OCI-LY1 (cell line): ENCODE data around the gene FGF4.

Experiments used
- H2AFZ ChIP-seq: fragments of 200-600 bp; sonication (generic), shearing (Covaris generic); 2 replicates; pipeline ENCODE4 v1.6.0; 2014; ENCODE audit warnings: antibody characterized with exemption, mild to moderate bottlenecking, low read length
- H3F3A ChIP-seq: fragments of 200-600 bp; sonication (generic), shearing (Covaris generic); 2 replicates; pipeline ENCODE4 v1.6.0; 2014; ENCODE audit warnings: mild to moderate bottlenecking, antibody characterized with exemption, low read length, moderate library complexity; ENCODE audit not compliant: insufficient read depth
- H3K27ac ChIP-seq: fragments of 200-600 bp; sonication (generic); 2 replicates; pipeline ENCODE4 v1.5.1; 2014; ENCODE audit warnings: low read length, mixed run types, mild to moderate bottlenecking, low read depth; ENCODE audit not compliant: poor library complexity, severe bottlenecking
- H3K27me3 ChIP-seq: fragments of 200-600 bp; sonication (generic); 2 replicates; pipeline ENCODE4 v1.6.0; 2014; ENCODE audit warnings: antibody characterized with exemption, mild to moderate bottlenecking, low read length, moderate library complexity; ENCODE audit not compliant: insufficient read depth
- H3K36me3 ChIP-seq: fragments of 200-600 bp; sonication (generic); 2 replicates; pipeline ENCODE4 v1.6.1; 2014; ENCODE audit warnings: mild to moderate bottlenecking, antibody characterized with exemption, low read length, moderate library complexity, mixed read lengths; ENCODE audit not compliant: insufficient read depth
- H3K4me1 ChIP-seq: fragments of 200-600 bp; sonication (generic); 2 replicates; pipeline ENCODE4 v1.5.1; 2014; ENCODE audit warnings: mild to moderate bottlenecking, low read length, moderate library complexity; ENCODE audit not compliant: insufficient read depth, severe bottlenecking
- H3K4me2 ChIP-seq: fragments of 200-600 bp; sonication (generic), shearing (Covaris generic); 2 replicates; pipeline ENCODE4 v1.6.1; 2014; ENCODE audit warnings: low read length
- H3K4me3 ChIP-seq: fragments of 200-600 bp; sonication (generic); 2 replicates; pipeline ENCODE4 v1.5.1; 2014; ENCODE audit warnings: low read length, low read depth, mild to moderate bottlenecking, mixed read lengths; ENCODE audit not compliant: poor library complexity, severe bottlenecking
- H3K79me2 ChIP-seq: fragments of 200-600 bp; shearing (Covaris generic); 2 replicates; pipeline ENCODE4 v1.6.1; 2016; ENCODE audit warnings: mixed run types, low read length, mixed read lengths; ENCODE audit not compliant: insufficient read depth
- H3K9ac ChIP-seq: fragments of 200-600 bp; sonication (generic), shearing (Covaris generic); 2 replicates; pipeline ENCODE4 v1.6.1; 2014; ENCODE audit warnings: mild to moderate bottlenecking, low read length, mixed read lengths
- H3K9me2 ChIP-seq: fragments of 200-600 bp; sonication (generic), shearing (Covaris generic); 2 replicates; pipeline ENCODE4 v1.6.1; 2014; ENCODE audit warnings: low read depth, mild to moderate bottlenecking, low read length, mixed read lengths
- H3K9me3 ChIP-seq: fragments of 200-600 bp; shearing (Covaris generic); 2 replicates; pipeline ENCODE4 v1.6.1; 2014; ENCODE audit warnings: low read length, mixed read lengths
- H4K20me1 ChIP-seq: fragments of 200-600 bp; sonication (generic), shearing (Covaris generic); 2 replicates; pipeline ENCODE4 v1.6.0; 2016; ENCODE audit warnings: mild to moderate bottlenecking, low read length; ENCODE audit not compliant: insufficient read depth
- EZH2 ChIP-seq: fragments of 200-600 bp; sonication (generic), shearing (Covaris generic); IDR thresholded peaks from 2 replicates; pipeline ENCODE4 v1.8.0; 2017; ENCODE audit warnings: borderline replicate concordance, mixed run types, mild to moderate bottlenecking, antibody characterized with exemption, low read length, moderate library complexity, mixed read lengths
- TF ChIP-seq, protein P1 (sequence below): fragments of 200-600 bp; sonication (generic), shearing (Covaris generic); IDR thresholded peaks from 2 replicates; pipeline ENCODE4 v1.5.1; 2017; ENCODE audit warnings: mild to moderate bottlenecking, antibody characterized with exemption, low read length, moderate library complexity, mixed read lengths

Gene FGF4

DNA sequence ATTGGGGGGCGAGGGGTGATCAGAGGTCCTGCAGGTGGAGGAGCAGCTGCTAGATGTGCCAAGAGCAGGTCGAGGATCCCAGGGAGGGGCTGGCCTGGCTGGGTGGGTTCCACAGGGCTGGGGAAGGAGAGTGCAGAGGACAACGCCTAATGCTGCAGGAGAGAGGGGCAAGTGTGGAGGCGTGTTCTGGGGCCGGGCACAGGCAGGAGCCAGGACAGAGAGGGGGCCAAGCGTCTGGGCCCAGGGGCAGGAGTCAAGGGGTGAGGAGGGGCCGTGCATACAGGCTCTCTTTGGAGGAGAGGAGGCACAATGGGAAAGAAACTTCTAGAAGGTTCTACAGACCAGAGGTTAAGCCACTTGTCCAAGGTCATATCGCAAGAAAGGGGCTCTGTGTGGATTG, 44.6 kb downstream of the FGF4 start:
- H3K79me2 ChIP-seq = no peaks in the 10 kb centered on the region
- H3F3A ChIP-seq = no peaks in the 10 kb centered on the region
- H3K36me3 ChIP-seq = no peaks in the 10 kb centered on the region
- H3K27ac ChIP-seq = no peak overlapping the region
- H3K4me1 ChIP-seq = no peaks in the 10 kb centered on the region
- H3K27me3 ChIP-seq = peaks cover 4% of the 10 kb centered on the region; the same call in 1 of the 2 replicates
- no peaks in the 10 kb centered on the region for H3K9me2 ChIP-seq
- H4K20me1 ChIP-seq = no peaks in the 10 kb centered on the region
- H3K9me3 ChIP-seq = no peaks in the 10 kb centered on the region
- no peak overlapping the region for H3K4me3 ChIP-seq
- H3K4me2 ChIP-seq = no peak overlapping the region
- no peak overlapping the region for H3K9ac ChIP-seq
- TF ChIP-seq EZH2 = no peak
- TF ChIP-seq, protein P1, sequence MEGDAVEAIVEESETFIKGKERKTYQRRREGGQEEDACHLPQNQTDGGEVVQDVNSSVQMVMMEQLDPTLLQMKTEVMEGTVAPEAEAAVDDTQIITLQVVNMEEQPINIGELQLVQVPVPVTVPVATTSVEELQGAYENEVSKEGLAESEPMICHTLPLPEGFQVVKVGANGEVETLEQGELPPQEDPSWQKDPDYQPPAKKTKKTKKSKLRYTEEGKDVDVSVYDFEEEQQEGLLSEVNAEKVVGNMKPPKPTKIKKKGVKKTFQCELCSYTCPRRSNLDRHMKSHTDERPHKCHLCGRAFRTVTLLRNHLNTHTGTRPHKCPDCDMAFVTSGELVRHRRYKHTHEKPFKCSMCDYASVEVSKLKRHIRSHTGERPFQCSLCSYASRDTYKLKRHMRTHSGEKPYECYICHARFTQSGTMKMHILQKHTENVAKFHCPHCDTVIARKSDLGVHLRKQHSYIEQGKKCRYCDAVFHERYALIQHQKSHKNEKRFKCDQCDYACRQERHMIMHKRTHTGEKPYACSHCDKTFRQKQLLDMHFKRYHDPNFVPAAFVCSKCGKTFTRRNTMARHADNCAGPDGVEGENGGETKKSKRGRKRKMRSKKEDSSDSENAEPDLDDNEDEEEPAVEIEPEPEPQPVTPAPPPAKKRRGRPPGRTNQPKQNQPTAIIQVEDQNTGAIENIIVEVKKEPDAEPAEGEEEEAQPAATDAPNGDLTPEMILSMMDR = no peak
- H2AFZ ChIP-seq = no peak overlapping the region

DNA sequence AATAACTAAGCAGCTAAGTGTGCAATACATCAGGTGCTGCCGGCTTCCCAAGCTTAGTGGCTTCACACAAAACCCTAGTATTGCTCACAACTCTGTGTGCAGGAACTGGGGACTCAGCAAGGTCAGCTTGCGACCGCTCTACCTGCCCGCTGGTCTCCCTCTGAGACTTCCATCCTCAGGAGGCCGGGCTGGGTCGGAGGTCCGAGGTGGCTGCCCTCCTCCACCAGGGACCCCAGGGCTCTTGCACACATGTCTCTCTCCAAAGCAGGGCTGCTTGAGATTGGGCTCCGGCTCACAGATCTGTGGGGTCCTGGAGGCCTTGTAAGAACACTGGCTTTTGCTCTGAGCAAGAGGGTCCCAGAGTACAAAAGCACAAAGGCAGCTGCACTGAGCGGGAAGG, 45.9 kb downstream of the FGF4 start:
- Histone ChIP-seq H3K4me1 (no peaks in the 10 kb centered on the region), H3K79me2 (no peaks in the 10 kb centered on the region), H3K9me2 (no peaks in the 10 kb centered on the region), H3F3A (no peaks in the 10 kb centered on the region), H2AFZ (no peak overlapping the region), H3K9me3 (no peaks in the 10 kb centered on the region), H3K9ac (no peak overlapping the region), H3K27me3 (no peaks in the 10 kb centered on the region), H3K4me3 (no peak overlapping the region), H3K4me2 (no peak overlapping the region), H3K36me3 (no peaks in the 10 kb centered on the region), H4K20me1 (no peaks in the 10 kb centered on the region), H3K27ac (no peak overlapping the region)
- TF ChIP-seq, protein P1 = no peak
- no peak for TF ChIP-seq EZH2

DNA sequence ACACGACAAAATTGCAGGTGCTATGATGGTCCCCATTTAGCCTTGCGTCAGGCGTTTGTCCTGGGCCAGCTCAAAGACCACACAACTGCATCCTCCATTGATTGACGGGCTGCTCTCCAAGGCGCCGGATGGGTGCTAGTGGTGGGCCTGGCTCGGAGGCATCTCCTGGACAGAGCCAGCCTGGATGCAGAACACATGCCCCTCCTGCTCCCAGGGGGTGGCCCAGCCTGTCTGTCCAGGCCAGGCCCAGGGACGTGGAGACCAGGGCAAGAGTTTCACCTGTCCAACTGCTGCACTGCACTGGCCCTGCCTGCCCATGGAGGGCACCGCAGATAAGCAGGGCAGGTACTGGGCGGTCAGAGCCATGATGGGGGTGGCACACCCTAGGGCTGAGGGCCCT, 47.9 kb downstream of the FGF4 start:
- H3K4me2 ChIP-seq = no peak overlapping the region
- no peaks in the 10 kb centered on the region for H4K20me1 ChIP-seq
- no peaks in the 10 kb centered on the region for H3K4me1 ChIP-seq
- no peaks in the 10 kb centered on the region for H3K27me3 ChIP-seq
- TF ChIP-seq, protein P1 = no peak
- no peak for TF ChIP-seq EZH2
- no peaks in the 10 kb centered on the region for H3F3A ChIP-seq
- no peak overlapping the region for H3K27ac ChIP-seq
- H2AFZ ChIP-seq = no peak overlapping the region
- H3K4me3 ChIP-seq = no peak overlapping the region
- no peak overlapping the region for H3K9ac ChIP-seq
- no peaks in the 10 kb centered on the region for H3K9me2 ChIP-seq
- H3K9me3 ChIP-seq = no peaks in the 10 kb centered on the region
- no peaks in the 10 kb centered on the region for H3K36me3 ChIP-seq
- no peaks in the 10 kb centered on the region for H3K79me2 ChIP-seq
